Fibroblast of lung (primary cell): ENCODE results near the gene ZFYVE28. TPM values are rescaled to one million over a fixed set of nuclear protein-coding genes. Genes with fewer than 3 reads are reported as not detected.

Experiments
- DNase-seq, 2 donors: peaks; one replicate each; pipeline versions ENCODE4 v3.0.0 to v3.0.0-alpha.2; 2010; ENCODE audit warnings: low read depth in 2 of 2
- H2AFZ ChIP-seq: 2 replicates; pipeline ENCODE4 v1.5.1; 2012; ENCODE audit warnings: low read length, control low read depth, inconsistent platforms
- H3K27ac ChIP-seq: 2 replicates; pipeline ENCODE4 v1.5.1; 2011; ENCODE audit warnings: low read length, control low read depth; ENCODE audit not compliant: insufficient read depth
- H3K27me3 ChIP-seq: 2 replicates; pipeline ENCODE4 v1.5.1; 2011; ENCODE audit warnings: mild to moderate bottlenecking, low read length; ENCODE audit not compliant: control insufficient read depth, insufficient read depth
- H3K36me3 ChIP-seq: 2 replicates; pipeline ENCODE4 v1.5.1; 2011; ENCODE audit warnings: low read length; ENCODE audit not compliant: control insufficient read depth, insufficient read depth
- H3K4me1 ChIP-seq: 2 replicates; pipeline ENCODE4 v1.5.1; 2011; ENCODE audit warnings: low read length; ENCODE audit not compliant: control insufficient read depth, insufficient read depth; ENCODE audit errors: extremely low read depth
- H3K4me2 ChIP-seq: 2 replicates; pipeline ENCODE4 v1.5.1; 2011; ENCODE audit warnings: low read length, control low read depth; ENCODE audit not compliant: insufficient read depth; ENCODE audit errors: extremely low read depth
- H3K4me3 ChIP-seq, 4 experiments: fragments of 200-600 bp in 1 of 4; sonication (generic) in 1 of 4; replicated peaks in 1 of 4; 2 replicates each; pipeline ENCODE4 v1.5.1; 2011 to 2016; ENCODE audit warnings: low read length in 4 of 4, low read depth in 3 of 4, mild to moderate bottlenecking in 3 of 4, control low read depth in 2 of 4, inconsistent platforms in 1 of 4, mixed read lengths in 1 of 4; ENCODE audit not compliant: insufficient read depth in 1 of 4; ENCODE audit errors: control extremely low read depth in 1 of 4
- H3K79me2 ChIP-seq: 2 replicates; pipeline ENCODE4 v1.5.1; 2012; ENCODE audit warnings: mild to moderate bottlenecking, low read length, inconsistent platforms; ENCODE audit not compliant: control insufficient read depth, insufficient read depth
- H3K9ac ChIP-seq: 2 replicates; pipeline ENCODE4 v1.5.1; 2011; ENCODE audit warnings: mild to moderate bottlenecking, low read length, control low read depth; ENCODE audit not compliant: insufficient read depth
- H3K9me3 ChIP-seq: 2 replicates; pipeline ENCODE4 v1.5.1; 2012; ENCODE audit warnings: low read depth, low read length; ENCODE audit not compliant: control insufficient read depth, insufficient read depth
- H4K20me1 ChIP-seq: 2 replicates; pipeline ENCODE4 v1.5.1; 2011; ENCODE audit warnings: low read length; ENCODE audit not compliant: control insufficient read depth, insufficient read depth; ENCODE audit errors: extremely low read depth
- EZH2 ChIP-seq: IDR thresholded peaks from 2 replicates; pipeline ENCODE4 v1.5.1; 2012; ENCODE audit warnings: low read length, control low read depth, mild to moderate bottlenecking; ENCODE audit errors: missing control alignments
- polyA plus RNA-seq, 2 donors: library from polyadenylated mRNA; depleted of rRNA in 1 of 2; stranded (reverse) in 1 of 2; unstranded in 1 of 2; fragments of >200 nt; gene quantifications; 2 replicates each; pipeline ENCODE4 v1.2.1, GENCODE V29; 2011 to 2012; ENCODE audit warnings: missing spikeins in 1 of 2
- total RNA-seq: library from RNA; depleted of rRNA; stranded (reverse); fragments of >200 nt; gene quantifications from 2 replicates; pipeline ENCODE4 v1.2.1, GENCODE V29; 2014
- TF ChIP-seq, protein P1 (sequence below), 2 donors: IDR thresholded peaks in 1 of 2; conservative IDR thresholded peaks in 1 of 2; 1 replicate in 1 of 2; 2 replicates in 1 of 2; pipeline ENCODE4 v1.5.1; 2011 to 2012; ENCODE audit warnings: low read length in 2 of 2, control low read depth in 1 of 2, inconsistent platforms in 1 of 2, low read depth in 1 of 2, mild to moderate bottlenecking in 1 of 2

Gene ZFYVE28
- total and polyA plus RNA-seq, 2 donors (not counting 1 experiment from before 2014, with no cell fraction given), result 2.4 to 11.6 TPM

GRCh38 chr4:2260344-2261109 lies 157.9 kb downstream of the ZFYVE28 start:
- Histone ChIP-seq H2AFZ (no peak overlapping the region), H3K27me3 (no peaks in the 10 kb centered on the region), H3K9ac (peak overlapping the region; percentile 80), H4K20me1 (no peaks in the 10 kb centered on the region), H3K4me2 (peak overlapping the region; percentile 74), H3K9me3 (no peaks in the 10 kb centered on the region), H3K36me3 (peaks cover 5% of the 10 kb centered on the region), H3K4me3 (peak overlapping the region; percentile 53 to 92 (median 84)), H3K27ac (peak overlapping the region; percentile 71), H3K4me1 (peaks cover 14% of the 10 kb centered on the region), H3K79me2 (peaks cover 12% of the 10 kb centered on the region)
- DNase-seq, result no peak
- TF ChIP-seq EZH2, result no peak
- TF ChIP-seq, protein P1, sequence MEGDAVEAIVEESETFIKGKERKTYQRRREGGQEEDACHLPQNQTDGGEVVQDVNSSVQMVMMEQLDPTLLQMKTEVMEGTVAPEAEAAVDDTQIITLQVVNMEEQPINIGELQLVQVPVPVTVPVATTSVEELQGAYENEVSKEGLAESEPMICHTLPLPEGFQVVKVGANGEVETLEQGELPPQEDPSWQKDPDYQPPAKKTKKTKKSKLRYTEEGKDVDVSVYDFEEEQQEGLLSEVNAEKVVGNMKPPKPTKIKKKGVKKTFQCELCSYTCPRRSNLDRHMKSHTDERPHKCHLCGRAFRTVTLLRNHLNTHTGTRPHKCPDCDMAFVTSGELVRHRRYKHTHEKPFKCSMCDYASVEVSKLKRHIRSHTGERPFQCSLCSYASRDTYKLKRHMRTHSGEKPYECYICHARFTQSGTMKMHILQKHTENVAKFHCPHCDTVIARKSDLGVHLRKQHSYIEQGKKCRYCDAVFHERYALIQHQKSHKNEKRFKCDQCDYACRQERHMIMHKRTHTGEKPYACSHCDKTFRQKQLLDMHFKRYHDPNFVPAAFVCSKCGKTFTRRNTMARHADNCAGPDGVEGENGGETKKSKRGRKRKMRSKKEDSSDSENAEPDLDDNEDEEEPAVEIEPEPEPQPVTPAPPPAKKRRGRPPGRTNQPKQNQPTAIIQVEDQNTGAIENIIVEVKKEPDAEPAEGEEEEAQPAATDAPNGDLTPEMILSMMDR (conservative IDR thresholded peaks at IDR 0.05 in 1 of 2, IDR thresholded peaks at IDR 0.05 in 1 of 2; ENCODE audit: low read depth in 1 of 2, low read length in 2 of 2), result no peak

- Histone ChIP-seq H3K4me3 (peak overlapping the region; percentile 53 to 92 (median 84)), H2AFZ (no peak overlapping the region), H3K27ac (no peak overlapping the region), H4K20me1 (no peaks in the 10 kb centered on the region), H3K36me3 (peaks cover 10% of the 10 kb centered on the region), H3K9ac (no peak overlapping the region), H3K27me3 (no peaks in the 10 kb centered on the region), H3K9me3 (no peaks in the 10 kb centered on the region), H3K4me1 (peaks cover 14% of the 10 kb centered on the region), H3K79me2 (peaks cover 12% of the 10 kb centered on the region), H3K4me2 (peak overlapping the region; percentile 74)
- no peak for DNase-seq
- no peak for TF ChIP-seq EZH2
- TF ChIP-seq, protein P1 (conservative IDR thresholded peaks at IDR 0.05 in 1 of 2, IDR thresholded peaks at IDR 0.05 in 1 of 2; ENCODE audit: low read depth in 1 of 2, low read length in 2 of 2), result no peak
Measured at GRCh38 chr4:2259541-2260343, 158.7 kb downstream of the ZFYVE28 start.

GRCh38 chr4:2259036-2259540 lies 159.4 kb downstream of the ZFYVE28 start:
- Histone ChIP-seq H3K79me2 (peaks cover 12% of the 10 kb centered on the region), H3K4me1 (peaks cover 14% of the 10 kb centered on the region), H4K20me1 (no peaks in the 10 kb centered on the region)

More at GRCh38 chr4:2259036-2259540, 159.4 kb downstream of the ZFYVE28 start:
- no peaks in the 10 kb centered on the region for H3K9me3 ChIP-seq
- TF ChIP-seq EZH2, result no peak
- TF ChIP-seq, protein P1 (conservative IDR thresholded peaks at IDR 0.05 in 1 of 2, IDR thresholded peaks at IDR 0.05 in 1 of 2; ENCODE audit: low read depth in 1 of 2, low read length in 2 of 2), result no peak
- H2AFZ ChIP-seq, result no peak overlapping the region
- H3K4me2 ChIP-seq, result peak overlapping the region; percentile 32
- no peaks in the 10 kb centered on the region for H3K27me3 ChIP-seq
- H3K4me3 ChIP-seq, result peak overlapping the region in 1 of 4 experiments; percentile 92
- no peak overlapping the region for H3K27ac ChIP-seq
- DNase-seq, result no peak
- H3K9ac ChIP-seq, result no peak overlapping the region
- H3K36me3 ChIP-seq, result peaks cover 12% of the 10 kb centered on the region
